Adrenal gland (tissue), 5 donors: ENCODE results near the gene POMT1.

Experiments
- POLR2A ChIP-seq, 2 donors: fragments of 450-650 bp; IDR thresholded peaks; one replicate each; pipeline ENCODE4 v1.6.1; 2017; ENCODE audit warnings: antibody characterized with exemption in 2 of 2, mild to moderate bottlenecking in 2 of 2, moderate library complexity in 1 of 2
- TF ChIP-seq, protein P1 (sequence below), 6 experiments: fragments of 450-650 bp in 4 of 6; fragments of 200-600 bp in 2 of 6; sonication (generic) in 1 of 6; IDR thresholded peaks; 1 replicate in 5 of 6; 2 replicates in 1 of 6; pipeline versions ENCODE4 v1.5.1 to v1.8.0; 2016 to 2021; ENCODE audit warnings: antibody characterized with exemption in 6 of 6, mild to moderate bottlenecking in 2 of 6, moderate library complexity in 1 of 6
- donor health status: DM: no; HTN: no; CAD: no.

DNA sequence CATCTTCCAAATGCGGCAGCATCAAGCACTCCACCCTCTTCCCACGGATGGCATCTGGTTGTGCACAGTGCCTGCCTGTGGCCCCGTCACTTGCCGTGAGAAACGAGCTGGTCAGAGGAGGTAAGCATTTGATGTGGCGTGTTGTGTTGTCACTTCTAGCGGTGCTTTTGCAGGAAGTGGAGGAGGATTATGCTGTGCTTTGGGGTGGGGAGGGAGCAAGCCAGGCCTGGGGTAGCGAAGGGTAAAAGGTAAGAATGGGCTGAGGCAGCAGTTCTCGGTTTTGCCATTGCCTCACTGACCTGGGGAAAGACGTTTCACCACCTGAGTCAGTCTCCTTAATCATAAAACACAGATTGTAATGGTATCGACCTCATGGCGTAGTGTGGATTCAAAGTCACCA lies 2.3 kb upstream of the POMT1 start:
- TF ChIP-seq, protein P1, sequence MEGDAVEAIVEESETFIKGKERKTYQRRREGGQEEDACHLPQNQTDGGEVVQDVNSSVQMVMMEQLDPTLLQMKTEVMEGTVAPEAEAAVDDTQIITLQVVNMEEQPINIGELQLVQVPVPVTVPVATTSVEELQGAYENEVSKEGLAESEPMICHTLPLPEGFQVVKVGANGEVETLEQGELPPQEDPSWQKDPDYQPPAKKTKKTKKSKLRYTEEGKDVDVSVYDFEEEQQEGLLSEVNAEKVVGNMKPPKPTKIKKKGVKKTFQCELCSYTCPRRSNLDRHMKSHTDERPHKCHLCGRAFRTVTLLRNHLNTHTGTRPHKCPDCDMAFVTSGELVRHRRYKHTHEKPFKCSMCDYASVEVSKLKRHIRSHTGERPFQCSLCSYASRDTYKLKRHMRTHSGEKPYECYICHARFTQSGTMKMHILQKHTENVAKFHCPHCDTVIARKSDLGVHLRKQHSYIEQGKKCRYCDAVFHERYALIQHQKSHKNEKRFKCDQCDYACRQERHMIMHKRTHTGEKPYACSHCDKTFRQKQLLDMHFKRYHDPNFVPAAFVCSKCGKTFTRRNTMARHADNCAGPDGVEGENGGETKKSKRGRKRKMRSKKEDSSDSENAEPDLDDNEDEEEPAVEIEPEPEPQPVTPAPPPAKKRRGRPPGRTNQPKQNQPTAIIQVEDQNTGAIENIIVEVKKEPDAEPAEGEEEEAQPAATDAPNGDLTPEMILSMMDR (IDR thresholded peaks at IDR 0.05): no peak
- no peak for TF ChIP-seq POLR2A (IDR thresholded peaks at IDR 0.05)
